Nephron progenitor cell (in vitro differentiated cells): ENCODE measurements around the gene CFI.

Experiments
- DNase-seq: peaks from one replicate; pipeline ENCODE4 v3.0.0; 2021
- H3K27ac Mint-ChIP-seq: 2 replicates; pipeline ENCODE4 v1.8.0; 2021; ENCODE audit warnings: mild to moderate bottlenecking, moderate library complexity, mixed read lengths
- H3K27me3 Mint-ChIP-seq: 2 replicates; pipeline ENCODE4 v1.8.0; 2021; ENCODE audit warnings: mild to moderate bottlenecking, low read depth, mixed read lengths; ENCODE audit not compliant: poor library complexity
- H3K36me3 Mint-ChIP-seq: 2 replicates; pipeline ENCODE4 v1.8.0; 2021; ENCODE audit warnings: low read depth, mixed read lengths
- H3K4me1 Mint-ChIP-seq: 2 replicates; pipeline ENCODE4 v1.8.0; 2021; ENCODE audit warnings: mixed read lengths
- H3K4me3 Mint-ChIP-seq: 2 replicates; pipeline ENCODE4 v1.8.0; 2021; ENCODE audit warnings: mild to moderate bottlenecking, moderate library complexity, mixed read lengths
- H3K9me3 Mint-ChIP-seq: 2 replicates; pipeline ENCODE4 v1.8.0; 2021; ENCODE audit warnings: mild to moderate bottlenecking, moderate library complexity, mixed read lengths
- TF ChIP-seq, protein P1 (sequence below): fragments of 200-600 bp; sonication (generic); IDR thresholded peaks from 2 replicates; pipeline ENCODE4 v1.5.0; 2021; ENCODE audit warnings: antibody characterized with exemption

CFI gene

GRCh38 chr4:109809655-109810054 is 7.9 kb upstream of the CFI start:
- Mint-ChIP-seq H3K4me1 (peaks cover 9% of the 10 kb centered on the region), H3K36me3 (no peaks in the 10 kb centered on the region), H3K9me3 (no peaks in the 10 kb centered on the region), H3K4me3 (no peak overlapping the region), H3K27me3 (peaks cover 14% of the 10 kb centered on the region), H3K27ac (no peak overlapping the region)
- TF ChIP-seq, protein P1, sequence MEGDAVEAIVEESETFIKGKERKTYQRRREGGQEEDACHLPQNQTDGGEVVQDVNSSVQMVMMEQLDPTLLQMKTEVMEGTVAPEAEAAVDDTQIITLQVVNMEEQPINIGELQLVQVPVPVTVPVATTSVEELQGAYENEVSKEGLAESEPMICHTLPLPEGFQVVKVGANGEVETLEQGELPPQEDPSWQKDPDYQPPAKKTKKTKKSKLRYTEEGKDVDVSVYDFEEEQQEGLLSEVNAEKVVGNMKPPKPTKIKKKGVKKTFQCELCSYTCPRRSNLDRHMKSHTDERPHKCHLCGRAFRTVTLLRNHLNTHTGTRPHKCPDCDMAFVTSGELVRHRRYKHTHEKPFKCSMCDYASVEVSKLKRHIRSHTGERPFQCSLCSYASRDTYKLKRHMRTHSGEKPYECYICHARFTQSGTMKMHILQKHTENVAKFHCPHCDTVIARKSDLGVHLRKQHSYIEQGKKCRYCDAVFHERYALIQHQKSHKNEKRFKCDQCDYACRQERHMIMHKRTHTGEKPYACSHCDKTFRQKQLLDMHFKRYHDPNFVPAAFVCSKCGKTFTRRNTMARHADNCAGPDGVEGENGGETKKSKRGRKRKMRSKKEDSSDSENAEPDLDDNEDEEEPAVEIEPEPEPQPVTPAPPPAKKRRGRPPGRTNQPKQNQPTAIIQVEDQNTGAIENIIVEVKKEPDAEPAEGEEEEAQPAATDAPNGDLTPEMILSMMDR: no peak
- no peak for DNase-seq

DNA sequence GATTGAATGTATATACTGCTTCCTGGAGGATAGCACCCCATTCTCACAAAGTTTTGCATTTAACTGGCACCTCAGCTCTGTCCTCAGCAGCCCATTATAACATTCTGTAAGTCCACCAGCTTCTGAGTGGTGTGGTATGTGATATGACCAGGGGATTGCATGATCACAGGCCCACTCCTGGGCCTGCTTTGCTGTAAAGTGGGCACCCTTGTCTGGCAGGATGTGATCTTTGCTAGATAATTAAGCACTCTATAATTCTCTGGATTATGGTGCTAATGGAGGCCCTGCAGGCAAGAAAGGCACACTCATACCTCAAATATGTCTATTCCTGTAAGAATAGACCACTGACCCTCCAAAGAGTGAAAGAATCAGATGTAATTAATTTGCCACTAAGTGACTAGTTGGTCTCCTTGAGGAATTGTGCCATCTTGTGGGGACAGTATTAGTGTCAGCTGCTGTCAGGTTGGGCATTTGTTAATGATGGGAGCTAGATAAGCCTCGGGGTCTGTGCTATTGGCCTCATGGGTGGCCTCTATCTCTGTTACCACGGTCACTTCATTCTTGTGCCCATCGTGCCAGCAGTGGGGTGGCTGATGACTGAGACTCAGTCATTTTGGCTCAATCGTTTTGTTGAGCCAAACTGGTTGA is 2.2 kb upstream of the CFI start:
- no peaks in the 10 kb centered on the region for H3K4me1 Mint-ChIP-seq
- H3K9me3 Mint-ChIP-seq: no peaks in the 10 kb centered on the region
- no peak overlapping the region for H3K4me3 Mint-ChIP-seq
- TF ChIP-seq, protein P1: peak; percentile 23
- no peak for DNase-seq
- no peaks in the 10 kb centered on the region for H3K36me3 Mint-ChIP-seq
- no peak overlapping the region for H3K27ac Mint-ChIP-seq
- H3K27me3 Mint-ChIP-seq: peaks cover 18% of the 10 kb centered on the region

DNA sequence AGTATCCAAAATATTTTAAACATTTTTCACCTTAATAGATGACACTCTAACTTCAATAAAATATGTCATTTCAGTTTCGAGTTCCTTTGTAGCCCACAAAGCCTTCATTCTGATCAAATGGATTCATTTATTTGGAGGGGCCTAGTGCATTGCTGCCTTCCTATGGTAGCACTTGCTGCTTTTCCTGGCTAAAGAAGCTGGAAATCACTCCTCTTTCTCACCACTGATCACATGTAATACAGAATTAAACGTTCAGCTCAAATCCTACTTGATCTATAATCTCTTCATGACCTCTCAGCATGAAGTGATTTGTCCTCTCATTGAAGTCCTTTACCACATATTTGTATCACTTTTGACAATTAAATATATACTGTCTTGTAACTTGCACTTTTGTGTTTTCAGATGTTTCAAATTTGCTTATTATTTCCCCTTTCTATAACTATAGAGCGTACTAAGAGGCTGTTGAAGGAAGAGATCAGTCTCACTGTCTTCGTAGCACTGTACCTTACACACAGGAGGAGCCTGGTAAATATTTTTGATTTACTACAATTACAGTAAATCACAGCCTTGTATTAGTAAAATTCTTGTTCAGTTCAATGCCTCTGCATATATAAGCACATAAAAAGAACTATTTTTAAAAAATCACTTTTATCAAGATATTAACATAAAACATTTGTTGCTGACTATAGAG is 555 bp downstream of the CFI start:
- Mint-ChIP-seq H3K9me3 (peaks cover 9% of the 10 kb centered on the region), H3K36me3 (no peaks in the 10 kb centered on the region), H3K27ac (no peak overlapping the region), H3K4me1 (no peaks in the 10 kb centered on the region), H3K27me3 (peaks cover 18% of the 10 kb centered on the region), H3K4me3 (no peak overlapping the region)
- no peak for DNase-seq
- TF ChIP-seq, protein P1: no peak

- Mint-ChIP-seq H3K27ac (no peak overlapping the region), H3K4me3 (no peak overlapping the region), H3K36me3 (no peaks in the 10 kb centered on the region)
These were observed 2.9 kb downstream of the CFI start for GRCh38 chr4:109798866-109799265.

GRCh38 chr4:109795059-109795458 is 6.7 kb downstream of the CFI start:
- H3K27me3 Mint-ChIP-seq: peaks cover 24% of the 10 kb centered on the region
- H3K9me3 Mint-ChIP-seq: peaks cover 32% of the 10 kb centered on the region
- no peaks in the 10 kb centered on the region for H3K4me1 Mint-ChIP-seq
- TF ChIP-seq, protein P1: no peak
- DNase-seq: no peak
- no peak overlapping the region for H3K27ac Mint-ChIP-seq
- H3K4me3 Mint-ChIP-seq: no peak overlapping the region
- H3K36me3 Mint-ChIP-seq: no peaks in the 10 kb centered on the region

More at GRCh38 chr4:109798866-109799265, 2.9 kb downstream of the CFI start:
- peaks cover 25% of the 10 kb centered on the region for H3K9me3 Mint-ChIP-seq
- DNase-seq: no peak
- H3K4me1 Mint-ChIP-seq: no peaks in the 10 kb centered on the region
- TF ChIP-seq, protein P1: no peak
- peaks cover 17% of the 10 kb centered on the region for H3K27me3 Mint-ChIP-seq

- H3K27me3 Mint-ChIP-seq: peaks cover 17% of the 10 kb centered on the region
These were observed 14.0 kb downstream of the CFI start for GRCh38 chr4:109787807-109788206.

More at GRCh38 chr4:109787807-109788206, 14.0 kb downstream of the CFI start:
- H3K27ac Mint-ChIP-seq: no peak overlapping the region
- TF ChIP-seq, protein P1: no peak
- no peaks in the 10 kb centered on the region for H3K36me3 Mint-ChIP-seq
- DNase-seq: no peak
- H3K4me3 Mint-ChIP-seq: no peak overlapping the region
- H3K4me1 Mint-ChIP-seq: no peaks in the 10 kb centered on the region
- H3K9me3 Mint-ChIP-seq: peaks cover 17% of the 10 kb centered on the region
